Measurements from ENCODE around the gene STX4. TPM values are rescaled to one million over a fixed set of nuclear protein-coding genes. Genes with fewer than 3 reads are reported as not detected.

Gene STX4
- total RNA-seq, 1 experiment from 2014 or later = 65.2 TPM

DNA sequence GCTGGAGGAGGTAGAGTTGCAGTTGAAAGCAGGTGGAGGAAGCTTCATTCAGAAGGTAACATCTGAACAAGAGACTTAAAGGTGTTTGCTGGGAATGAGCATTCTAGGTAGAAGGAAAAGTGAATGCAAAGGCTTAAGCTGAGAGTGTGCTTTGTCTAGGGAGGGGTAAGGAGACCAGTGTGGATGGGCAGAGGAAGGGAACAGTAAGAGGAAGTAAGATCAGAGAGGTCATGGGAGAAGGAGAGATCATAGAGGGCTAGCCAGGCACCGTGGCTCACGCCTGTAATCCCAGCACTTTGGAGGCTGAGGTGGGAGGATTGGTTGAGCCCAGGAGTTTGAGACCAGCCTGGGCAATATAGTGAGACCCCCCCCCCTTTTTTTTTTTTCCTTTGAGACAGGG lies 3.3 kb downstream of the STX4 start:
- no peak overlapping the region for H3K27ac ChIP-seq (ENCODE audit: low read length)
- no peak overlapping the region for H3K4me3 ChIP-seq (ENCODE audit: low read depth in 2 of 2, low read length in 2 of 2)
- DNase-seq (ENCODE audit: low read depth, low spot score) (no peak), ATAC-seq (no peak)
- ChIA-PET POLR2A (no interaction called here), CTCF (no interaction called here)
- H3K9me3 ChIP-seq (ENCODE audit: control insufficient read depth, insufficient read depth, low read depth, low read length) = no peaks in the 10 kb centered on the region
- intact Hi-C loops (cut with micrococcal nuclease; ENCODE audit: unreplicated experiment) = loop anchor here (10.0 kb wide), 1 partner anchor 58 kb away; the partner anchor contains the start of gene VKORC1
- in situ Hi-C loops (cut with HindIII; ENCODE audit: low pct_unique_long_range_greater_than_20kb, low sequenced_read_pairs) = no loop called here
- H3K4me1 ChIP-seq (ENCODE audit: control insufficient read depth, insufficient read depth, low read length) = peaks cover 7% of the 10 kb centered on the region; the same call in 1 of the 2 replicates
- no peaks in the 10 kb centered on the region for H3K36me3 ChIP-seq (ENCODE audit: control insufficient read depth, insufficient read depth, low read length)
- no peaks in the 10 kb centered on the region for H3K27me3 ChIP-seq (ENCODE audit: control insufficient read depth, insufficient read depth, low read length)
- TF ChIP-seq, protein P1, sequence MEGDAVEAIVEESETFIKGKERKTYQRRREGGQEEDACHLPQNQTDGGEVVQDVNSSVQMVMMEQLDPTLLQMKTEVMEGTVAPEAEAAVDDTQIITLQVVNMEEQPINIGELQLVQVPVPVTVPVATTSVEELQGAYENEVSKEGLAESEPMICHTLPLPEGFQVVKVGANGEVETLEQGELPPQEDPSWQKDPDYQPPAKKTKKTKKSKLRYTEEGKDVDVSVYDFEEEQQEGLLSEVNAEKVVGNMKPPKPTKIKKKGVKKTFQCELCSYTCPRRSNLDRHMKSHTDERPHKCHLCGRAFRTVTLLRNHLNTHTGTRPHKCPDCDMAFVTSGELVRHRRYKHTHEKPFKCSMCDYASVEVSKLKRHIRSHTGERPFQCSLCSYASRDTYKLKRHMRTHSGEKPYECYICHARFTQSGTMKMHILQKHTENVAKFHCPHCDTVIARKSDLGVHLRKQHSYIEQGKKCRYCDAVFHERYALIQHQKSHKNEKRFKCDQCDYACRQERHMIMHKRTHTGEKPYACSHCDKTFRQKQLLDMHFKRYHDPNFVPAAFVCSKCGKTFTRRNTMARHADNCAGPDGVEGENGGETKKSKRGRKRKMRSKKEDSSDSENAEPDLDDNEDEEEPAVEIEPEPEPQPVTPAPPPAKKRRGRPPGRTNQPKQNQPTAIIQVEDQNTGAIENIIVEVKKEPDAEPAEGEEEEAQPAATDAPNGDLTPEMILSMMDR (IDR thresholded peaks at IDR 0.05) = no peak
- no TSS peak for BruUV-seq (replicated peaks)

DNA sequence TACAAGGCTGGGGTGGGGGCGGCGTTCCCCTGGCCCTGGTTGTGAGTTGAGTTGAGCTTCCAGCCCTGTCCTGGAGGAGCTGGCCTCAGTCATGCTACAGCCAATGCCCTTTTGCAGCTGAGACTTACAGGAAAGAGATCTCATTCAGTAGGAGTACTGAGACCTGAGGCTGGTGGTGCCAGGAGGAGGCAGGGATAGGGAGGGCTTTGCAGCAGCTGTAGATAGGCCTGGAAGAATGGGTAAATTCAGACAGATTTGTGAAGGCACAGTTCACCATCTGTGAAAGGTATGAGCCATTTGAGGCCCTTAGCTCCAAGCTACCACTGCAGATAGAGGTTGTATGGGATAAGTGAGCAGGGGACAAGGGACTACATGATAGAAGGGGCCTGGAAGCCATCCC lies 5.6 kb downstream of the STX4 start:
- ATAC-seq (no peak), DNase-seq (ENCODE audit: low read depth, low spot score) (no peak)
- H3K27me3 ChIP-seq (ENCODE audit: control insufficient read depth, insufficient read depth, low read length) = no peaks in the 10 kb centered on the region
- H3K27ac ChIP-seq (ENCODE audit: low read length) = no peak overlapping the region
- intact Hi-C loops (cut with micrococcal nuclease; ENCODE audit: unreplicated experiment) = loop anchor here (10.0 kb wide), 1 partner anchor 56 kb away; the partner anchor contains the start of gene VKORC1
- TF ChIP-seq TCF7L2 (IDR thresholded peaks at IDR 0.05; ENCODE audit: low read depth, low read length) = no peak
- no peak for TF ChIP-seq SIN3A (IDR thresholded peaks at IDR 0.05; ENCODE audit: borderline replicate concordance, insufficient read depth, low read depth, low read length)
- peaks cover 4% of the 10 kb centered on the region; the same call in 1 of the 2 replicates for H3K4me1 ChIP-seq (ENCODE audit: control insufficient read depth, insufficient read depth, low read length)
- no peak overlapping the region for H3K4me3 ChIP-seq (ENCODE audit: low read depth in 2 of 2, low read length in 2 of 2)
- H3K36me3 ChIP-seq (ENCODE audit: control insufficient read depth, insufficient read depth, low read length) = no peaks in the 10 kb centered on the region
- POLR2A ChIA-PET = no interaction called here
- in situ Hi-C loops (cut with HindIII; ENCODE audit: low pct_unique_long_range_greater_than_20kb, low sequenced_read_pairs) = no loop called here
- no peaks in the 10 kb centered on the region for H3K9me3 ChIP-seq (ENCODE audit: control insufficient read depth, insufficient read depth, low read depth, low read length)
- CTCF ChIA-PET = no interaction called here
- no TSS peak for BruUV-seq (replicated peaks)

DNA sequence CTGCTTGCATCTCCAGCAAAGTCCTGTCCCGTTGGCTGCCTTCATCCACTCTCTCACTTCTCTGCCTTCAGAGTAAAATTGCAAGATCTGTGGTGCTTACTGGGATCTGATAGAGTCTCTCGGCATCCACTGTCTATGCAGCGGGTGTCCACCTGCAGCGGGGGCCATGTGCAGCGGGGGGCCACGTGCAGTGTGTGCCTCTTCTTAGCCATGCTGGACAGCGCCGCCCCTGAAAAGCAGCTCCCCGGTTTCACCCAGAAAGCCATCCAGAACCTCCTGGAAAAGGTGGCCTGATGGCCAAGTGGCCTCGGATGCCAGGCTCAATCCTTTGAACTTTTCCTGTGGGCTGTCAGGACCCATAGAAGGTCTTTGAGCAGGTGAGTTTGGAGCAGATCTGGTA lies 9.5 kb downstream of the STX4 start:
- DNase-seq (ENCODE audit: low read depth, low spot score) (no peak), ATAC-seq (no peak)
- no TSS peak for BruUV-seq (replicated peaks)
- Histone ChIP-seq H3K4me3 (ENCODE audit: low read depth in 2 of 2, low read length in 2 of 2) (no peak overlapping the region), H3K4me1 (ENCODE audit: control insufficient read depth, insufficient read depth, low read length) (no peaks in the 10 kb centered on the region), H3K36me3 (ENCODE audit: control insufficient read depth, insufficient read depth, low read length) (no peaks in the 10 kb centered on the region), H3K9me3 (ENCODE audit: control insufficient read depth, insufficient read depth, low read depth, low read length) (no peaks in the 10 kb centered on the region), H3K27ac (ENCODE audit: low read length) (no peak overlapping the region), H3K27me3 (ENCODE audit: control insufficient read depth, insufficient read depth, low read length) (no peaks in the 10 kb centered on the region)
- TF ChIP-seq TCF7L2 (IDR thresholded peaks at IDR 0.05; ENCODE audit: low read depth, low read length) (no peak), SIN3A (IDR thresholded peaks at IDR 0.05; ENCODE audit: borderline replicate concordance, insufficient read depth, low read depth, low read length) (no peak), POLR2AphosphoS5 (IDR thresholded peaks at IDR 0.05; ENCODE audit: low read depth, low read length) (no peak)
- TF ChIP-seq, protein P1 (IDR thresholded peaks at IDR 0.05) = no peak
- TF ChIP-seq, protein P2, sequence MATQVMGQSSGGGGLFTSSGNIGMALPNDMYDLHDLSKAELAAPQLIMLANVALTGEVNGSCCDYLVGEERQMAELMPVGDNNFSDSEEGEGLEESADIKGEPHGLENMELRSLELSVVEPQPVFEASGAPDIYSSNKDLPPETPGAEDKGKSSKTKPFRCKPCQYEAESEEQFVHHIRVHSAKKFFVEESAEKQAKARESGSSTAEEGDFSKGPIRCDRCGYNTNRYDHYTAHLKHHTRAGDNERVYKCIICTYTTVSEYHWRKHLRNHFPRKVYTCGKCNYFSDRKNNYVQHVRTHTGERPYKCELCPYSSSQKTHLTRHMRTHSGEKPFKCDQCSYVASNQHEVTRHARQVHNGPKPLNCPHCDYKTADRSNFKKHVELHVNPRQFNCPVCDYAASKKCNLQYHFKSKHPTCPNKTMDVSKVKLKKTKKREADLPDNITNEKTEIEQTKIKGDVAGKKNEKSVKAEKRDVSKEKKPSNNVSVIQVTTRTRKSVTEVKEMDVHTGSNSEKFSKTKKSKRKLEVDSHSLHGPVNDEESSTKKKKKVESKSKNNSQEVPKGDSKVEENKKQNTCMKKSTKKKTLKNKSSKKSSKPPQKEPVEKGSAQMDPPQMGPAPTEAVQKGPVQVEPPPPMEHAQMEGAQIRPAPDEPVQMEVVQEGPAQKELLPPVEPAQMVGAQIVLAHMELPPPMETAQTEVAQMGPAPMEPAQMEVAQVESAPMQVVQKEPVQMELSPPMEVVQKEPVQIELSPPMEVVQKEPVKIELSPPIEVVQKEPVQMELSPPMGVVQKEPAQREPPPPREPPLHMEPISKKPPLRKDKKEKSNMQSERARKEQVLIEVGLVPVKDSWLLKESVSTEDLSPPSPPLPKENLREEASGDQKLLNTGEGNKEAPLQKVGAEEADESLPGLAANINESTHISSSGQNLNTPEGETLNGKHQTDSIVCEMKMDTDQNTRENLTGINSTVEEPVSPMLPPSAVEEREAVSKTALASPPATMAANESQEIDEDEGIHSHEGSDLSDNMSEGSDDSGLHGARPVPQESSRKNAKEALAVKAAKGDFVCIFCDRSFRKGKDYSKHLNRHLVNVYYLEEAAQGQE (IDR thresholded peaks at IDR 0.05; ENCODE audit: insufficient read depth in 1 of 2, low read depth in 2 of 2, low read length in 1 of 2) = no peak
- POLR2A ChIA-PET = no interaction called here
- in situ Hi-C loops (cut with HindIII; ENCODE audit: low pct_unique_long_range_greater_than_20kb, low sequenced_read_pairs) = no loop called here
- intact Hi-C loops (cut with micrococcal nuclease; ENCODE audit: unreplicated experiment) = no loop called here
- CTCF ChIA-PET = no interaction called here

All from Panc1 (cell line).